HG03095 (cell line): ENCODE measurements around the gene CLSTN2.

Experiments used
- ATAC-seq: cut with Tn5 transposase; IDR thresholded peaks from one replicate; pipeline ENCODE4 v1.9.1; 2021; ENCODE audit warnings: moderate library complexity; ENCODE audit not compliant: unreplicated experiment

CLSTN2 gene

DNA sequence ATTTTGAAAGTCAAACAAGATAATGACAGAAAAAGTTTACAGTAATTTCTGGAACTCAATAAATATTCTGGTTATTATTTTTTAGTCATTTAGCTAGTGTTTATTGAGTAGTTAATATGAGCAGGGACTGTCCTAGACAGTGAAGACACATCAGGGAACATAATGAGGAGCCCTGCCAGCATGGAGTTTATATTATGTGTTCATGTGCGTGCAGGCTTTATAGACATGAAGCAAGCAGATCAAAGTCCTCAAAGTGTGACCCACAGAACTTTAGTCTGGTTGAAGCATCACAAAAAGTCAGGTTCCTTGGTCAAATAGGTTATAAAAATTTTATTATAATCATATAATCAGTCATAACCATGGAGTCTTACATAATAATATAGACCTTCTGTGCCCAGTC is 289.3 kb downstream of the CLSTN2 start:
- ATAC-seq = no peak

DNA sequence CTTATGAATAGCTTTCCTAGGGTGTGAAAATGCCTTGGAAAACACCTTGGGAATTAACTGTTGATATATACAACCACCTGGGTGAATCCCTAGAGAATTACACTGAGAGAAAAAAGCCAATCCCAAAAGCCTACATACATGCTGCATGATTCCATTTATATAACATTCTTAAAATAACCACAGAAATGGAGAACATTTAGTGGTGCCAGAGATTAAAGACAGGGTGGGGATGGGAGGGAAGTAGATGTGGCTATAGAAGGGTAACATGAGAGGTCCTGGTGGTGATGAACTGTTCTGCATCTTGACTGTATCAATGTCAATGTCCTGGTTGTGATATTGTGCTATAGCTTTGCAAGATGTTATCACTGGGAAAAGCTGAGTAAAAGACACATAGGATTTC is 291.0 kb downstream of the CLSTN2 start:
- ATAC-seq = no peak

DNA sequence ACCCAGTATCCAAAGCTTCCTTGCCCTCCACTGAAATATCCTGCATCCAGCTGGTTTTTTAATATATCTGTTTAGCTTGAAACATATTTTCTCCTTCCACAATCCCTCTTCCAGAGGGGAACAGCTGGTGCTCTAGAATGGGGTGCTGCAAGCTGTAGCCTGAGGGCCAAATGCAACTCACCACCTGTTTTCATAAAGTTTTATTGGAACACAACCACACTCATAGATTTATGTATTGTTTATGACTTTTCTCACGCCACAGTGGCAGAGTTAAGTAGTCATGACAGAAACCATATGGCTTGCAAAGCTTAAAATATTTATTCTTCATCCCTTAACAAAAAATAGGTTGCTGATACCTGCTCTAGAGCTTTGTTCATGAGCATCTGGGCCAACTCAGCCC is 298.7 kb downstream of the CLSTN2 start:
- no peak for ATAC-seq

DNA sequence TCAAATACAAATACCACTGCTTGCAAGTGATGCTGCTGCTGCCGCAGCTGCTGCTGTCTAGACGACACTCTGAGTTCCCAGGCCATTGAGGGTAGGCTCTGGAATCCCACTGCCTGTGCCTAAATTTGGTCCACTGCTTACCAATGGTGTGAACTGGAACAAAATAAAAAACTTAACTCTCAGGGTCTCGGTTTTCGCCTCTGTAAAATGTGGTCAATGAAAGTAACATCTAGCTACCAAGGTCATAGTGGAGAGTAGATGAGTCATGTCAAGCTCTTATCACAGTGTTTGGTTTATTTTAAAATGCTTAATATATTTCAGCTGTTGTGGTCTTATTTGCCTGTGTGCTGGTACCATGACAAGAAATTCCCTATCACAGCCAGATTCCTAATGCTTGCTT is 299.3 kb downstream of the CLSTN2 start:
- ATAC-seq = no peak

DNA sequence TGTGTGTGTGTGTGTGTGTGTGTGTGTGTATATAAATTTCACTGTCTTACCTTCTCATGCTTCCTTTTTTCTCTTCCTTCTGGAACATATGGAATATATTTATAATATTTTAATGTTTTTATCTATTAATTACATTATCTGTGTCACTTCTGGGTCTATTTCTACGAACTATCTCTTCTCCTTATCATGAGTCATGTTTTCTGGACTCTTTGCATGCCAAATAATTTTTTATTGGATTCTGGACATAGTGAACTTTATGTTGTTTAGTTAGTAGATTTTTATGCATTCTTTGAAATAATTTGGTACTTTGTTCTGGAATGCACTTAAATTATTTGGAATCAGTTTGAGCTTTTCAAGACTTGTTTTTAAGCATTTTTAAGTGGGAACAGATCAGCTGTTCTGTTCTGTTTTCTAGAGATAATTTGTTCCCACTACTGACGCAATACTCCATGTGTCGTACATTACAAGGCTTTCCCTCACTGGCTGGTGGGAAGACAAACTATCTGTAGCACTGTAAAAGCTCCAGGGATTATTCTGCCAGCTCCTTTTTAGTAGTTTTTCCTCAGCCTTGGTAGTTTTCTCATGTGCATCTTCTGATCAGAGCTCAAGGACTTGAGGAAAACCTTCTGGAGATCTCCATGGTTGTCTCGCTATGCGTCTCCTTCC is 302.0 kb downstream of the CLSTN2 start:
- ATAC-seq = no peak

DNA sequence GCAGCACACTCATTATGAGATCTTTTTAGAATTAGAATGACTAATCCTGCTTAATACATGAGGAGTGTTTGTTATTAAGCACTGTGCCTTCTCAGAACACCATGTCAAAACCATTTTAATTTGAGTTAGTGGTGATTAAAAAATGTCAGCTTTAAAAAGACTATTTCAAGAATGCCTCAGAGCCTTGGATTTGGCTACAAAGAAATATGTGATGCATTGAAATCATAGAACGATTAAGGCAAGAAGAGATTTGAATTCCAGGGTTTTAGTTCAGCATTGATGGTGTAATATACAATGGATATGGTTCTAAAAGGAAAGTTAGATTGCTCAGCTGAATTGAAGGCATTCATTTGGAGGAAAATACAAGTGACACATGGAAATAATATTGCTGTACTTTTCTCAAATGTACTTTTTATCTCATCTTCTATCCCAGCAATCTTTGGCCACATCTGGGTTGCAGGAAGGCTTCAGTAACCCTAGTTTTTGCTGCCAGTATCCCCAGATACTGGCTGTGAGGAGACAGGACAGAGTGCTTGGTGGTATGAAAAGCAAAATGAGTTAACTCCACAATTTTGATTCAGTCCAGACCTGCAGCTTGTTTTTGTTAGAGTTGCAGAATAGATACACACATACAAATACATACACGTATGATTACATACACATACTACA is 303.8 kb downstream of the CLSTN2 start:
- no peak for ATAC-seq

DNA sequence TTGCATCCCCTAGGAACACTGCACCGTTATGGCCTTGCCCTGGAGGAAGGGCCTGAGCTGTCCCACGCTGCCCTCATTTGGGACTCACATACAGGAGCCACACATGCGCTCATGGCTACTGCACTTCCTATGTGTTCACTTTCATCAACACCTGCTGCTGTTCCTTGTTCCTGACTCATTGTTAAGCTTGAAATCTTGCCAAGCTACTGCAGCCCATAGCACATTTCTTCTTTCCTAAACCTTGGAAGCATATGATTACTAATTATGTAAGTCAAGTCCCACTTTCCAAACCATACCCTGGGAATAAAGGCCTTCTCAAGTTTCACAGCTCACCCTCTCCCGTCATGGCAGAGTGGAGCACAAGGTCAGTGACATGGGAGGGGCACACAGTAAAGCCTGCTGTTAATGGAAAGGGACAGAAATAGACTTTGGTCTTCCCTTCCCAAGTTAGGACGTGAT is 307.9 kb downstream of the CLSTN2 start:
- ATAC-seq = no peak

DNA sequence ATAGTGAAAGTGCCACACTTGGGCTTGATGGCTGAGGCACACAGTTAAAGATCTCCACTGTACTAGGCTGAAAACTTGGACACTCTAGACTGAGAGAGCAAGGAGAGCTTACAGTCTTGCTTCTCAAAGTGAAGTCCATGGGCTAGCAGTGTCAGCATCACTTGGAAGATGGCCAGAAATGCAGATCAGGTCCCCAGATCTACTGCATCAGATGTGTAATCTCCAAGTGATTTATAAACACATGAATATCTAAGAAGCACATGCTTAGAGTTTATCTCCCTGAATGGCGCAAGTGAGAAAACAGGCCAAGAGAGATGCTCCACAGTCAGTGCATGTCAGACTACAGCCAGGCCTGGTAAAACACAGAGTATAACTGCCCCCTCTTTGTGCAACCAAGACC is 308.6 kb downstream of the CLSTN2 start:
- no peak for ATAC-seq

DNA sequence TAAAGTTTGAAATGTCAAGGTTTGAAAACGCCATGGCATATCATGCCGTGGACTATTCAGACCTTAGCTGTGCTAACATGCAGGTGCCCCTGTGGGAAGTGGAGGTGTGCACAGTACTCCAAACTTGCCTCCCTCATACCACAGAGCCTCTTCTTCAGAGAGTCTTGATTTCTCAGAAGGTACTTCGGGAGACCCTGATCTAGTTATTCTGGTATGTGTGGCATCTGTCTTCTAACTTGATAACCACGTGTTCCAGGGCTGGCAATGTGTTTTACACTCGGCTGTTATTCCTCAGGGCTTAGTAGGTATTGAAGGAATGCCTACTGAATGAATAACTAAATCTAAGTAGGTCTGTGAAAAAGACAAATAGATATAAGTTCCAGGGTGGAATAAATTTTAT is 309.9 kb downstream of the CLSTN2 start:
- ATAC-seq = no peak

DNA sequence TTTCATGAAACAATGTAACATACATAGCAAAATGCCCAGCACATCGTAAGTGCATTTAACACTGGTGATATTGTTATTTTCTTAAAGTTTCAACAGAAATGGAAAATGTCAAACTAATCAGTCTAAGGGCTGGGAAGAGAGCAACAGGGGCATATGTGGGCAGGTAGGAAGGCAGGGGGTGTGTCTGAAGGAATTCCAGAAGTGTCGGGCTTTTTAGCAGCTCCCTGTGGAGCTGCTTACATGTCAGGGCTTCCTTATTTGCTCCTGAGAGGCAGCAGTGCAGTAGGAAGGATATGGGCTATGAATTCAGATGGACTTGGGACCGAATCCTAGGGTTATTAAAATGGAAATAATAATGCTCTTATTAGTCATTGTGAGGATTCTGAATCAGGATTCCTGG is 311.6 kb downstream of the CLSTN2 start:
- no peak for ATAC-seq

DNA sequence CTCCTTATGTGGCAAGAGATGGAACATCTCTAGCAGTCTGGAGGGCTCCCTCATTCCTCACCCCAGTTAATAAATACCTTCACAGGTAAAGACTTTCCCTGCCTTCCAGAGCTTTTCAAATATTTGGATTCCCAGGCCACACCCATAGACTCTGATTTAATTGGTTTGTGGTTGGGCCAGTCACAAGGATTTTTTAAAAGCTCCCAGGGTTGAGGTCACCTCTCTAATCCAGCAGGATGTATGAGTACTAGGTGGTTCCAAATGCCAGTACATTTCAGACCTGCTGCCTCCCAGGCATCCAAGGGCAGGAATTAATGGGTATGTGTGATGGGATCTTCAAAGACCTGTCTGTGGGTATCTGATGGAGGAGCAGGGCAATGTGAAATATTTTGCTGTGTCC is 312.8 kb downstream of the CLSTN2 start:
- no peak for ATAC-seq

DNA sequence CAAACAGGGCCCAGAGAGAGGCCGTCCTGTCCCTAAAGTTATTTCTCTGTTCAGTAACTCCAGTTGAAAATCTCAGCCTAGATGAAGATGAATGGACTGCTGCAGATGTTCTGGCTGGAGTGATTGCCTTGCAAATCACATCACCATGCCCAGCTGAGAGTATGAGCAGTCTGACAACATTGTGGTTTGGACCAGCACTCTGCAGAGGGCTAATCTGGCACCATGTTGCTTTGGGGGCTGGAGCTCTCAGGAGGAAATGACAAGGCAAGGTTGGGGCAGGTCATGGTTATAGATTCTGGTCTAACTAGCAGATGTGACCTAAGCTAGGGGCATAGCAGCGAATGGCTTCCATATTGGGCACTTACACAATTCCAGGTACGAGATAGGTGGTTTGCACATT is 314.2 kb downstream of the CLSTN2 start:
- ATAC-seq = no peak

DNA sequence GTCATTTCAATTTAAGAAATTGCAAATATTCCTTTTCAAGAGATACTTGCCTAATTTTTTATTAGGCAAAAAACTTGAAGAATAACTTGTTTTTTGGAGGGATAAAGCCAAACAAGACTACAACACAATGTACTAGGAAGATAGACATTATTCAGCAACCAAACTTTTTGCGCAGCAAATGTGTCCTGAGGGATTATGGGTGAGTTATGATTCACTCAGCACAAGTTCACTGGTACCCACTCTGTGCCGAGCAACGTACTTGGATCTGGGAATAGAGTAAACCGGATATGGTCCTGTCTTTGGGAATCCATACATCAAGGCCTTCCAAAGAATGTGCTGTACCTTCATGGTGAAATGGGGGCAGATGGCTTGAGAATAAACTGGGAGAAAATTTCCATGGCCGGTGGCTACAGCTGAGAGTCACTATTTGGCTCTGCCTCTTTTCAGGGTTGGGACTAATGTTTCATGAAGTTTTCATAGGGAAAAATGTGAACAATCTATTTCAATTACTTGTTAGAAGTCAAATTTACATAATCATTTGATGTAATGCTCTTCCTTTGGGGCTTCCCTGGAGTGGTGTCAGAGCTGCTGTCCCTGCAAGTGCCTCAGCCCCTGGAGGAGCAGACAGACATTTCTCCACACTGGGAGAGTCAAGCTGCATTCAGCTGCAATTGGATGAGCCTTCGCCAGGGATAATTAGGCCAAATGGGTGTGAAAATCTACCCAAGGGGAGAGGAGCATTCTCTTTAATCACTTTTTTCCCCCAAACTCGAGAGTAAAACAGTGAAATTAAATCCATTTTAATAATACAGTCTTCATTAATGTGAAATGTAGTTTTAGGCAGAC is 315.2 kb downstream of the CLSTN2 start:
- no peak for ATAC-seq

DNA sequence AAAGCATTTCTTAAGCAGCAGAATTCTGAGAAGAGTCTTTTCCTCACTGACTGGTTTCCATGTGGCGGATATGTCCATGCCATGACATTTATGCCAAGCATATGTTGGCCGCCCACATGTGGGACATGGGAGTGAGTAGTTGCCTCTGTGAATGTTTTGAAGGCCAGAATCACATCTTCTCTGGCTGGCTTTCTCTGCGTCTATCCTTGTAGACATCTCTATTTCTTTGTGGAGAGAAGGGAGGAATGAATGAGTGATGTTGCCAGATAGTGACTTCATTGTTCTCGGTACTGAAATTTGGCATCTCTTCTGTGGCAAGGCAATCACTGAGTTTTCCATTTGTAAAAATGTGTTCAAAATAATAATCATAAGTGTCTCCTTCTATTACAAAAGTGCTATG is 316.0 kb downstream of the CLSTN2 start:
- ATAC-seq = no peak

DNA sequence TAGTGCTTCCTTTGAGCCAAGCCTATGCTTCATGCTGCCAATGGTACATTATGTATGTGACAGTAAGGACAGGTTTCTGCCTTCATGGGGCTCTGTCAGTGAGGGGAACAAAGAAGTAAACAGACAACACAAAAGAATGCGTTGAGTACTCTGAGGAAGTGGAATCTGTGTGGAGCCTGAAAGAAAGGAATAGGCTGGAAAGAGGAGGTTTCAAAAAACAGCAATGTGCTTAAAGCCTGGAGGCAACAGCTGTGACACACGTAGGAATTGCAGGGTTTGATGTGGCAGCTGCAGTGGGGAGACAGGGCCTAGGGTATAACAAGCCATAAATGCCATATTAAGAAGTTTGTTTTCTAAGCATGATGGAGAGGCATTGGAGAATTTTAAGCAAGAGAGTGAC is 316.7 kb downstream of the CLSTN2 start:
- ATAC-seq = no peak

DNA sequence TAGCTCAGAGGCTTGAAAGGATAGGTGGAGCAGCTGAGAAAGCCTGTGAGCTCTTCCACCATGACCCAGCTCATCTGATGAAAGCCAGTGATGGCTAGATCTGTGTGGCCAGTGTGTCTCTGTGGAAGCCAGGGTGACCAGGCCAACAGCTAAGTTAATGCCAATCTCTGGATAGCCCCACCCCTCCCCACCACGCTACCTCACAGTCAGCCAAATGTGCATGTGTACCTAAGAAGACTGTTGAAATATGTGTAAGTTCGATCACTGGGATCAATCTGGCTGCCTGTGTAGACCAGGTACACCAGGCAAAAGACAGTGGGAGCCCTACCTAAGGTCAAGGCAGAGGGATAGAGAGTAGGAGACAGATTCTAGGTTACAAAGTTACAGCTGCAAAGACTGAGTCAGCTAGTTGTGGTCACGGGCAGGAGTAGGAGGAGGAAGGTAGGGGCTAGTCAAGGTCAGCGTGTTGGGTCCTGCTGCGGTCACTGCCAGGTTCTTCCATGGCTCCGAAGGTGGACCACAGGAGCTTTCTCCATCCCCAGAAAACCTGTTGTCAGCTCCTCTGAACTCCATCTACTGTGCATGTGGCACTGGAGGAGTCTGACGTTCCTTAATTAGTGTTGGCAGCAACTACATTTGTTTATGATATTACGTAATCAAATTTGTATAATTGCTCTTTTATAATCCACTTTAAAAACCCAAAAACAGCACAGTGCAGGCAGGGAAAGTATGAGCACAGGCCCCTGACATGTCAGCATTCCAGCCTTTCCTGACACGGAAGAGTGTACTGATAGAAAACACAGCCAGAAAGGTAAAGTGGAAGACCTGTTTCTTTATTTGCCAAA is 318.0 kb downstream of the CLSTN2 start:
- no peak for ATAC-seq

DNA sequence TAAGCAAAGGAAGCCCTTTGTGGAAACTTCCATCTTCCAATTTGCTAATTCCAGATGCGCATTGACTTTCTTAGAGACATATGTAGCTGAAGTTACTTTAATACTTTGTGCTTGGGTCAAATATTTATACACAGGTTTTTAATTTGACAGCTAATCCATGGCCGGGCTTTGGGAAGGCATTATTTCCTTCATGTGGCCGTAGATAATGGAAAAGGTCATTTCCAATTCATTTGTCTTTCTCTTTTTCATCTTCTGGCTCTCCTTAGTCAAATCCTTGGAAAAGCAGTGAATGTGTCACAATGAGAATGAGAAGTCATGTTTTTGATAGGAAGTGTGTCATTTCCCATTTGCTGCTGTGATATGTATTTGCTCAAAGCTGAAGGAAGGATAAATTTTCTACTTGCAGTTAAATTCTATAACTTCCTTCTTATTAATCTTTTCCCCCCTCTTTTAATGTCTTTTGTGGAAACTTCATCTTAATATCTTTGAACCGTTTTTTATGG is 323.3 kb downstream of the CLSTN2 start:
- no peak for ATAC-seq

DNA sequence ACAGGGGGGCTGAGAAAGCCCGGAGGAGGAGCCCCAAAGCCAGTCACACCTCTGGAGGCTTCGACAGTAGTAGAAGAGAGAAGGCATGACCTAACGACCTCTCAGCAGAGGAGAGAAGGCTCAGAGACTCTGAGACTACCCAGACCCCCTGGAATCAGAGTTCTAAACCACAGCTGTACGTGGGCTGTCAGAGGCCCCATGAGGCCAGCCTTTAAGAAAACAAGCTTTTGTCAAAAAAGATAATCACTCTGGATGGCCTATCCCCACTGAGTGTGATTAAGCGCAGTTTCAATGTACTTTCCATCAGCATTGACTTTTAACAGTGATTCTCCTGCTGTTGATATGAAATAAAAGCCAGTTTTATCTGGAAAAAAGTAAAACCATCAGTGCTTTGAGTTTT is 330.3 kb downstream of the CLSTN2 start:
- no peak for ATAC-seq

DNA sequence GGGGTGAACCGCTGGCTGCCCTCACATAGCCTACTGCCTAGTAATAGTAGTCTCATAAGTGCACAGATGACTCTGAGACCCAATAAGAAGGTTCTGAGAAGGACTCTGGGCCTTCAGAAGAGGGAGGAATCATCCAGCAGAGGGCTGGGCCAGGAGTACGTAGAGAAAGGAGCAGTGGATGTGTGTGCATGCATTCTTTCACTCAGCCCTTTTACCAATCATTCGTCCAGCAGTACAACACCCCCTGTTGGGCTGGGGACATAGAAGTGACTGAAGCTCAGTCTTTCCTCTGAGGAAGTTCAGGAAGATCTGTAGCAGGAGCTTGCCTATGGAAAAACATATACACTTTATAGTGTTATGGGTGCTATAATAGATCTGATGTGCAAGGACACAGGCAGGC is 333.1 kb downstream of the CLSTN2 start:
- ATAC-seq = no peak

DNA sequence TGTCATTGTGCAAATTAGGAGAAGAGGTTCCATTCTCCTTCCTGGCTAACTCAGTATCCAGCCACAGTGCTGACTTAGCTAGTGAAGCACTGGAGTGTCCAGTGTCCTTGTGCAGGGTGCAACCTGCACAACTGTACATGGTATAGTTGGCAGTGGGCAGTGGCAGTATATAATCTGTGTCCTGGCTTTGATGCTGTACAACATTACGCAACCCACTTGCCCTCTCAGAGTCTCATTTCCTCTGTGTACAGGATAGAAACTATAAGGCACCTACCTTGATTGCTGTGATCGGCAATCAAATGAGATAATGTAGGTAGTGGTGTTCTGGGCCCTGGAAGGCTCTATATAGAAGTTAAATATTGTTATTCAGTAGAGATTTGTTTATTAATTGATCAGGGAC is 333.6 kb downstream of the CLSTN2 start:
- ATAC-seq = no peak

DNA sequence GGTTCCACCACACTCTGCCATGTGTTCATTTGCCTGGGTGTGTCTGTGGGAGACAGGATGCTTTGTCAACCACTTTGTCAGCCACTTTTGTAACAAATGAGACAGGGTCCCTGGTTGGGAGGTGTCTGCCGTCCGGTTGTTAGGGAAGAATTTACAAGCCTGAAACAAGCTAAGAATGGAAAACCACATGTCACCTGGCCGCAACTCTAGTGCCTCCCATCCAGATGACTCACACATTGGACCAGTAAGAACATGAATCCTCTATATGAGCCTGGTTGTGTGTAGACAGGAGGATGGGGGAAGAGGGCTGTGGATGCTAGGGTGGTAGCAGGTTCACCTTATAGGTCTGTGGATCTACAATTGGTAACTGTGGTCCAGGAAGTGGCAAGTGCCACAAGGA is 335.3 kb downstream of the CLSTN2 start:
- ATAC-seq = no peak
